Endothelial cell of umbilical vein (primary cell): ENCODE results near the gene CCNJL. TPM values are rescaled to one million over a fixed set of nuclear protein-coding genes. Genes with fewer than 3 reads are reported as not detected.

Experiments
- BruUV-seq: library from RNA; stranded (reverse); fragments of 400-500 nt; replicated peaks from 2 replicates; lab custom pipeline; 2021; lab: Mats Ljungman, UMichigan
- CTCF ChIA-PET: fragments of 300-600, 350-600 bp; sonication (Branson Sonifier 250); formaldehyde crosslinking; loops from one replicate; lab custom pipeline; 2021; ENCODE audit warnings: antibody characterized with exemption, inconsistent platforms; lab: Charles Lee
- POLR2A ChIA-PET: fragments of 300-600, 350-600 bp; sonication (Branson Sonifier 250); formaldehyde crosslinking; loops from one replicate; lab custom pipeline; 2021; ENCODE audit warnings: antibody characterized with exemption, inconsistent platforms; lab: Charles Lee
- DNase-seq: peaks from one replicate; pipeline ENCODE4 v3.0.0-alpha.2; 2011; ENCODE audit warnings: low read depth, low spot score
- FAIRE-seq: peaks from 2 replicates; lab custom pipeline; 2011; peaks lifted over from hg19 to GRCh38; lab: Jason Lieb, UNC
- H2AFZ ChIP-seq: 2 replicates; pipeline ENCODE4 v1.6.0; 2012; ENCODE audit warnings: low read depth, low read length, control low read depth, inconsistent platforms
- H3K27ac ChIP-seq: 2 replicates; pipeline ENCODE4 v1.5.1; 2011; ENCODE audit warnings: low read depth, mild to moderate bottlenecking, control low read depth, low read length, moderate library complexity; ENCODE audit not compliant: insufficient read depth
- H3K27me3 ChIP-seq, 2 experiments: 2 replicates each; pipeline versions ENCODE4 v1.6.0 to v1.6.1; 2011; ENCODE audit warnings: low read length in 2 of 2, mixed read lengths in 1 of 2; ENCODE audit not compliant: control insufficient read depth in 2 of 2, insufficient read depth in 2 of 2
- H3K36me3 ChIP-seq, 2 experiments: 2 replicates in 1 of 2; 3 replicates in 1 of 2; pipeline ENCODE4 v1.5.1; 2011; ENCODE audit warnings: low read length in 2 of 2, mild to moderate bottlenecking in 1 of 2, moderate library complexity in 1 of 2; ENCODE audit not compliant: control insufficient read depth in 2 of 2, insufficient read depth in 2 of 2; ENCODE audit errors: extremely low read depth in 1 of 2
- H3K4me1 ChIP-seq: 3 replicates; pipeline ENCODE4 v1.5.1; 2011; ENCODE audit warnings: mild to moderate bottlenecking, low read length; ENCODE audit not compliant: control insufficient read depth, insufficient read depth; ENCODE audit errors: extremely low read depth
- H3K4me2 ChIP-seq: 2 replicates; pipeline ENCODE4 v1.6.1; 2011; ENCODE audit warnings: low read length, control low read depth, mixed read lengths; ENCODE audit not compliant: insufficient read depth
- H3K4me3 ChIP-seq, 3 experiments: fragments of 200-600 bp in 1 of 3; sonication (generic), shearing (Covaris generic) in 1 of 3; replicated peaks in 1 of 3; 2 replicates each; pipeline ENCODE4 v1.5.1; 2011 to 2016; ENCODE audit warnings: control low read depth in 3 of 3, low read length in 3 of 3, mild to moderate bottlenecking in 2 of 3, inconsistent platforms in 1 of 3, low read depth in 1 of 3, moderate library complexity in 1 of 3; ENCODE audit not compliant: insufficient read depth in 1 of 3
- H3K79me2 ChIP-seq: 2 replicates; pipeline ENCODE4 v1.6.0; 2012; ENCODE audit warnings: low read length, inconsistent platforms; ENCODE audit not compliant: control insufficient read depth, insufficient read depth
- H3K9ac ChIP-seq: replicated peaks from 2 replicates; pipeline ENCODE3; 2011; ENCODE audit warnings: low read length, control low read depth; ENCODE audit not compliant: insufficient read depth; ENCODE audit errors: extremely low read depth
- H3K9me1 ChIP-seq: replicated peaks from 3 replicates; pipeline ENCODE4 v1.6.0; 2011; ENCODE audit warnings: mild to moderate bottlenecking, low read length; ENCODE audit not compliant: control insufficient read depth, insufficient read depth; ENCODE audit errors: extremely low read depth
- H3K9me3 ChIP-seq: replicated peaks from 2 replicates; pipeline ENCODE4 v1.5.1; 2012; ENCODE audit warnings: low read length, inconsistent platforms; ENCODE audit not compliant: control insufficient read depth, insufficient read depth
- H4K20me1 ChIP-seq: replicated peaks from 2 replicates; pipeline ENCODE3; 2011; ENCODE audit warnings: mild to moderate bottlenecking, low read length; ENCODE audit not compliant: control insufficient read depth, insufficient read depth; ENCODE audit errors: extremely low read depth
- EZH2 ChIP-seq: IDR thresholded peaks from 2 replicates; pipeline ENCODE4 v1.6.1; 2012; ENCODE audit warnings: borderline replicate concordance, low read depth, mild to moderate bottlenecking, moderate library complexity, low read length, inconsistent platforms; ENCODE audit not compliant: severe bottlenecking
- FOS ChIP-seq: IDR thresholded peaks from 2 replicates; pipeline ENCODE4 v1.6.1; 2011; ENCODE audit warnings: mild to moderate bottlenecking, low read length, moderate library complexity, borderline replicate concordance; ENCODE audit not compliant: insufficient read depth
- MAX ChIP-seq: IDR thresholded peaks from 2 replicates; pipeline ENCODE4 v1.6.1; 2011; ENCODE audit not compliant: insufficient read depth, insufficient read length
- dilution Hi-C: fragments of 300-500 bp; cut with MboI; formaldehyde crosslinking; loops from one replicate; pipeline ENCODE4 v1.15.0; 2019; ENCODE audit warnings: low sequenced_read_pairs; ENCODE audit not compliant: extremely low pct_ligation_motif_present
- intact Hi-C: fragments of 100-400 bp; cut with micrococcal nuclease; formaldehyde crosslinking; loops from one replicate; pipeline ENCODE4 v1.10.0; 2022
- polyA plus RNA-seq, 4 experiments: library from polyadenylated mRNA; depleted of rRNA in 3 of 4; stranded (reverse) in 3 of 4; unstranded in 1 of 4; fragments of >200 nt; gene quantifications; 2 replicates each; pipeline versions ENCODE4 v1.2.1 to v1.2.3, GENCODE V29; 2011 to 2012; ENCODE audit warnings: missing spikeins in 1 of 4
- total RNA-seq: library from RNA; stranded (reverse); gene quantifications from 2 replicates; pipeline ENCODE4 v1.2.3, GENCODE V29; 2021

Gene CCNJL
- total and polyA plus RNA-seq, 2 donors (not counting 3 experiments of a cell fraction or from before 2014, with no cell fraction given), result 20.0 to 21.3 TPM

- Histone ChIP-seq H3K27ac (no peak overlapping the region), H3K36me3 (no peaks in the 10 kb centered on the region), H3K79me2 (no peaks in the 10 kb centered on the region), H3K4me1 (peaks cover 19% of the 10 kb centered on the region), H3K9ac (no peak overlapping the region), H4K20me1 (no peaks in the 10 kb centered on the region), H3K9me3 (no peaks in the 10 kb centered on the region), H3K27me3 (no peaks in the 10 kb centered on the region), H2AFZ (no peak overlapping the region), H3K4me3 (no peak overlapping the region), H3K9me1 (no peaks in the 10 kb centered on the region), H3K4me2 (no peak overlapping the region)
- BruUV-seq, result no TSS peak
- dilution Hi-C loops (no loop called here), intact Hi-C loops (no loop called here)
- ChIA-PET POLR2A (interaction anchor here (0.6 kb wide), 1 partner anchor 161 kb away, joined by 6 read pairs; no protein-coding TSS in a partner anchor), CTCF (interaction anchor here (1.2 kb wide), 2 partner anchors 72 to 297 kb away, joined by 3 to 5 read pairs; no protein-coding TSS in a partner anchor)
- FAIRE-seq, result no peak
- TF ChIP-seq MAX (no peak), FOS (no peak)
- no peak for DNase-seq
Measured at GRCh38 chr5:160318409-160318808, 6.0 kb upstream of the CCNJL start.

GRCh38 chr5:160317434-160317833, 5.1 kb upstream of the CCNJL start:
- H3K4me1 ChIP-seq, result peaks cover 24% of the 10 kb centered on the region
- POLR2A ChIA-PET, result no interaction called here
- BruUV-seq, result no TSS peak
- H3K9me1 ChIP-seq, result no peaks in the 10 kb centered on the region
- H3K9me3 ChIP-seq, result no peaks in the 10 kb centered on the region
- H4K20me1 ChIP-seq, result no peaks in the 10 kb centered on the region
- FAIRE-seq, result no peak
- H3K36me3 ChIP-seq, result no peaks in the 10 kb centered on the region
- dilution Hi-C loops (no loop called here), intact Hi-C loops (loop anchor here (2.0 kb wide), 2 partner anchors 57 to 199 kb away; partner anchors contain the start of gene PWWP2A)
- TF ChIP-seq EZH2, result no peak
- no peaks in the 10 kb centered on the region for H3K79me2 ChIP-seq
- no peak overlapping the region for H3K4me3 ChIP-seq
- H2AFZ ChIP-seq, result no peak overlapping the region
- no peak for DNase-seq
- CTCF ChIA-PET, result no interaction called here
- H3K4me2 ChIP-seq, result no peak overlapping the region
- H3K9ac ChIP-seq, result no peak overlapping the region
- H3K27me3 ChIP-seq, result no peaks in the 10 kb centered on the region
- no peak overlapping the region for H3K27ac ChIP-seq
